Sigmoid colon (tissue), 4 donors: ENCODE results near the gene HDHD3.

Source experiments
- CTCF ChIP-seq, 4 experiments: fragments of 450-650 bp in 3 of 4; fragments of 200-600 bp in 1 of 4; IDR thresholded peaks; one replicate each; pipeline ENCODE4 v1.5.1; 2016 to 2019; ENCODE audit warnings: antibody characterized with exemption in 4 of 4, mild to moderate bottlenecking in 3 of 4, moderate library complexity in 2 of 4
- EP300 ChIP-seq, 4 donors: sonication (generic); formaldehyde crosslinking; IDR thresholded peaks; one replicate each; pipeline ENCODE4 v1.6.1; 2017; ENCODE audit warnings: antibody characterized with exemption in 4 of 4
- POLR2A ChIP-seq, 2 donors: fragments of 450-650 bp; IDR thresholded peaks; one replicate each; pipeline ENCODE4 v1.6.1; 2016; ENCODE audit warnings: antibody characterized with exemption in 2 of 2, mild to moderate bottlenecking in 2 of 2, moderate library complexity in 2 of 2
- POLR2AphosphoS5 ChIP-seq, 4 donors: sonication (generic); formaldehyde crosslinking; IDR thresholded peaks; one replicate each; pipeline ENCODE4 v1.6.1; 2017; ENCODE audit warnings: antibody characterized with exemption in 4 of 4

DNA sequence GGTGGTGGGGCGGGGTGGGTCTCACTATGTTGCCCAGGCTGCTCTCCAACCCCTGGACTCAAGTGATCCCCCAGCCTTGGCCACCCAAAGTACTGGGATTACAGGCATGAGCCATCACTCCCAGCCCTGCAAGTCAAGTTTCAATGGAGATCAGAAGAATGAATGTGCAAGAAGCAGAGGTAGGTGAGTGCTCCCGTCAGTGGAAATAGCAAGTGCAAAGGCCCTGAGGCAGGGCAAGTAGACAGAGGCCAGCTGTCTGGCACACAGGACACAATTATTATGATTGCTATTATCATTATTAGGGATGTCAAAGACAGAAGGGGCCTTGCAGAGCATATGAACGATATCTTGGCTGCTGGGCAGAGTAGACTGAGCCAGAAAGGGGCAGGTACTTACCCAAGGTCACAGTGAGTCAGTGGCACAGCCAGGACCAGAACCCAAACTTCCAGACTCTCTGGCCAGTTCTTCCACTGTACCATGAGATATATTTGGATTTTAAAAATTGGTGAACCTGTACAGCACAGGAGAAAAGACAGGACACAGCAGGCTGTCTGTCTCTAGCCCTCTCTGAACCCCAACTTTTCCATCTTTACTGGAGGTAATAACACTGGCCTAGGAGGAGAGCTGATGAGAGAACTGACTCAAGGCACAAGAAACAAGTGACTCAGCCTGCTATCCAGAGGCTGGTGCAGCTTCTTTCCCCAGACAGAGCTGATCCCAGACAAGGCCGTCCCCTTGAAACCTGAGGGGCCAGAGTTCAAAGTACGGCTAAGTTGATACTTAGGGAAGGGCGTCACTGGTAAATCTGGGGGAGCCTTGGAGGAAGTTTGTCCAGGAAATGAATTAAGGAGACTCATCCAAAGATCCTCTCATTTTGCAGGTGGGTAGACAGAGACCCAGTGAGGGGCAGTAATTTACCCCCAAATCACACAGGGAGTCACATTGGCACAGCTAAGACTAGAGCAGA, 1.4 kb downstream of the HDHD3 start:
- TF ChIP-seq POLR2A (IDR thresholded peaks at IDR 0.05) (no peak), CTCF (IDR thresholded peaks at IDR 0.05) (no peak), EP300 (IDR thresholded peaks at IDR 0.05) (no peak), POLR2AphosphoS5 (IDR thresholded peaks at IDR 0.05) (no peak)
